ENCODE data around the gene STK17A.

The STK17A gene

GRCh38 chr7:43656997-43657396 lies 74.1 kb downstream of the STK17A start (continued):
- TF ChIP-seq PRDM10 (tag by site-specific recombination; IDR thresholded peaks at IDR 0.05) (no peak), KLF16 (tag by site-specific recombination; IDR thresholded peaks at IDR 0.05) (no peak), ZNF423 (tag by site-specific recombination; IDR thresholded peaks at IDR 0.05) (no peak), ZNF658 (tag by site-specific recombination; IDR thresholded peaks at IDR 0.05) (no peak), ZNF398 (tag by site-specific recombination; IDR thresholded peaks at IDR 0.05) (no peak), ZNF548 (tag by site-specific recombination; IDR thresholded peaks at IDR 0.05) (no peak), ZNF530 (tag by site-specific recombination; IDR thresholded peaks at IDR 0.05; ENCODE audit: low read depth) (no peak), ZNF645 (tag by site-specific recombination; IDR thresholded peaks at IDR 0.05) (no peak), ZNF48 (tag by site-specific recombination; IDR thresholded peaks at IDR 0.05) (no peak), ZNF830 (tag by site-specific recombination; IDR thresholded peaks at IDR 0.05; ENCODE audit: low read depth) (no peak), ZFP37 (tag by site-specific recombination; IDR thresholded peaks at IDR 0.05) (no peak)

GRCh38 chr7:43658718-43659548 lies 76.0 kb downstream of the STK17A start:
- Histone ChIP-seq H3K36me3 (ENCODE audit: control insufficient read depth in 2 of 2, insufficient read depth in 1 of 2, low read length in 2 of 2) (peaks cover 0 to 9% of the 10 kb centered on the region in 2 experiments; a peak in 2 of 3 replicates), H3K4me3 (ENCODE audit: low read depth, low read length) (no peak overlapping the region), H3K27ac (ENCODE audit: extremely low read depth, low read depth, low read length) (no peak overlapping the region), H3K4me1 (ENCODE audit: control insufficient read depth, insufficient read depth, low read length) (no peaks in the 10 kb centered on the region), H3K9me3 (ENCODE audit: control insufficient read depth, insufficient read depth, low read depth, low read length) (no peaks in the 10 kb centered on the region)
- POLR2A ChIA-PET, result no interaction called here
- CTCF ChIA-PET, result no interaction called here
- no peak for TF ChIP-seq ZNF211 (tag by site-specific recombination; IDR thresholded peaks at IDR 0.05; ENCODE audit: low read depth)
- TF ChIP-seq EGR2 (tag by site-specific recombination; IDR thresholded peaks at IDR 0.05; ENCODE audit: low read depth), result no peak
- TF ChIP-seq SP7 (tag by site-specific recombination; IDR thresholded peaks at IDR 0.05), result no peak
- no peak for TF ChIP-seq ZBTB1 (tag by site-specific recombination; IDR thresholded peaks at IDR 0.05)
- TF ChIP-seq ZNF449 (tag by site-specific recombination; IDR thresholded peaks at IDR 0.05), result no peak
